ENCODE results near the gene MAD1L1. TPM values are rescaled to one million over a fixed set of nuclear protein-coding genes. Genes with fewer than 3 reads are reported as not detected.
A peak's percentile ranks its signal among the peaks of the same experiment; 100 is the strongest.
"Not testable (repeated sequence)": the region's sequence is repeated elsewhere in the genome, so short reads cannot be mapped to it uniquely, and the experiment has no call there.

The MAD1L1 gene
- total and polyA plus RNA-seq, 11 donors: 11.1 to 29.7 (median 20.9) TPM

DNA sequence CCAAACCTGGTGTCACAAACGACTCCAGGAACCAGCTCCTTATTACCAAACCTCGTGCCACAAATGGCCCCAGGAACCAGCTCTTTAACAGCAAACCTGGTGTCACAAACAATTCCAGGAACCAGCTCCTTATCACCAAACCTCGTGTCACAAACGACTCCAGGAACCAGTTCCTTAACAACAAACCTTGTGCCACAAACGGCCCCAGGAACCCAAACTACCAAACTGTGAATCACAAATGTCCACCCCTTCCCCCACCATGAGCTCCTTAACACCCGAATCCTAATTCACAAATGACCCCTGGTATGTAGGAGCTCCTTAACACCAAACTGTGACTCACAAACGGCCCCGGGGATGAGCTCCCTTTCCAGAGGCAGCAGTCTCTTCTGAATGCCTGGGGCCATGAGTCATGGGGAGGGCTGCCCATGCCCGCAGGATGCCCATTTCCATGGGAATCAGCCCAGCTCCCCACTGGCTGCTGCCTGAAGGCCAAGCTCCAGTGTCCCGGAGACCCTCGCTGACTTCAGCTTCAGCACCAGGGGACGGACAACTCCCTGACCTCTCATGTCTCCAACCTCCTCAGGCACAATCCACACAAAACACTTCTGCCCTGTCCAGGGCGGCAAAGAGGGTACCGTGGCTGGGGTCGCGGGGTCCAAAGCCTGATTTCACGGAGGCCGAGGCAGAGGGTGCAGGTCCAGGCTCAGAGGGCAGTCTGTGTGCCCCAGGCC is 349.5 kb downstream of the MAD1L1 start:
- peaks cover 0 to 9% (median 0%) of the 10 kb centered on the region in 9 donors for H3K36me3 ChIP-seq
- no peaks in the 10 kb centered on the region for H3K27me3 ChIP-seq
- TF ChIP-seq POLR2A (IDR thresholded peaks at IDR 0.05): no peak
- TF ChIP-seq, protein P1, sequence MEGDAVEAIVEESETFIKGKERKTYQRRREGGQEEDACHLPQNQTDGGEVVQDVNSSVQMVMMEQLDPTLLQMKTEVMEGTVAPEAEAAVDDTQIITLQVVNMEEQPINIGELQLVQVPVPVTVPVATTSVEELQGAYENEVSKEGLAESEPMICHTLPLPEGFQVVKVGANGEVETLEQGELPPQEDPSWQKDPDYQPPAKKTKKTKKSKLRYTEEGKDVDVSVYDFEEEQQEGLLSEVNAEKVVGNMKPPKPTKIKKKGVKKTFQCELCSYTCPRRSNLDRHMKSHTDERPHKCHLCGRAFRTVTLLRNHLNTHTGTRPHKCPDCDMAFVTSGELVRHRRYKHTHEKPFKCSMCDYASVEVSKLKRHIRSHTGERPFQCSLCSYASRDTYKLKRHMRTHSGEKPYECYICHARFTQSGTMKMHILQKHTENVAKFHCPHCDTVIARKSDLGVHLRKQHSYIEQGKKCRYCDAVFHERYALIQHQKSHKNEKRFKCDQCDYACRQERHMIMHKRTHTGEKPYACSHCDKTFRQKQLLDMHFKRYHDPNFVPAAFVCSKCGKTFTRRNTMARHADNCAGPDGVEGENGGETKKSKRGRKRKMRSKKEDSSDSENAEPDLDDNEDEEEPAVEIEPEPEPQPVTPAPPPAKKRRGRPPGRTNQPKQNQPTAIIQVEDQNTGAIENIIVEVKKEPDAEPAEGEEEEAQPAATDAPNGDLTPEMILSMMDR (IDR thresholded peaks at IDR 0.05): no peak
- ATAC-seq: no peak
- intact Hi-C loops (cut with DNase I): no loop called here
- no peak overlapping the region for H3K27ac ChIP-seq
- peaks cover 0 to 18% (median 5%) of the 10 kb centered on the region in 12 donors for H3K4me1 ChIP-seq
- H3K4me3 ChIP-seq: no peak overlapping the region
- DNase-seq: peak in 1 of 5 donors; percentile 30
- H3K9me3 ChIP-seq: peaks cover 0 to 12% (median under 1%) of the 10 kb centered on the region in 12 donors
- WGBS, 4 donors: 71 to 76% (median 73%) methylated on average over 13 to 18 of the region's 18 CpGs

DNA sequence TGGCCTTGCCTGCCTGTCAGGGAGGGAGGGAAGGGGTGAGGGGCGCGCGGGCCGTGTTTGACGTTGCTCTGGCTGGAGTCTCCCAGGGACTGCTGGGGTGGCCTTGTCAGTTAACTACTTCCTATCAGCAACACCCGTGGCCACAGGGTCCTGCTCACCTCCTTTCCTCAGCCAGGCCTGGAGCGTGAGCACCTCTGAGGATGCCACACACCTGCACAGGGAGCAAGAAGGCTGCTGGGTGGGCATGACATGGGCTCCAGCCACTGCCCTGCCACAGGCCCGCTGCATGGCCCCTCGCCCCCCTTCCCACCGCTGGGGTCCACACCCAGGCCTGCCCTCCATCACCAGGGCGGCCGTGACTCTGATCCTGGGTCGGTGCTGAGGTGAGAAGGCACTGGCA is 350.3 kb downstream of the MAD1L1 start:
- ATAC-seq: no peak
- no peak for TF ChIP-seq POLR2A (IDR thresholded peaks at IDR 0.05)
- TF ChIP-seq, protein P1 (IDR thresholded peaks at IDR 0.05): no peak
- DNase-seq: peak in 1 of 5 donors; percentile 10
- intact Hi-C loops (cut with DNase I): no loop called here
- no peak overlapping the region for H3K4me3 ChIP-seq
- H3K27ac ChIP-seq: no peak overlapping the region
- peaks cover 0 to 18% (median 5%) of the 10 kb centered on the region in 12 donors for H3K4me1 ChIP-seq
- no peaks in the 10 kb centered on the region for H3K27me3 ChIP-seq
- WGBS, 4 donors: 68 to 83% (median 80%) methylated on average over 6 to 13 of the region's 13 CpGs
- H3K9me3 ChIP-seq: peaks cover 0 to 19% (median 6%) of the 10 kb centered on the region in 12 donors
- peaks cover 0 to 9% (median 0%) of the 10 kb centered on the region in 9 donors for H3K36me3 ChIP-seq

DNA sequence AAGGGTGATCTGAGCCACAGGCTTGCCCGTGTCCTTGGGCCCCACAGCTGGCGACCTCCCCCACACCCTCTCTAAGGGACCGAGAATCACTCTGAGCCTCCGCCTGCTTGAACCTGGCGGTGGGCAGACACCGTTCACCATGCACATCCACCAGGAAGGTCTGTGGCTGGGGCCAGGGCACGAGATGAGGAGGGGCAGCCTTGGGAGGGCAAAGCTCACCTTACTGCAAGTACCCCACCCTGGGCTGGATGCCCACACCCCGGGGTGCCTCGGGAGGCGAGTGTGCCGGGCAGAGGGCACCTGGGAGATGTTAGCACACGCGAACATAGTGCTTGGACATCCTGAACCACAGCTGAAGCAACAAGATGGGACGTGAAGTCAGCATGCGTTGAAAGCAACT is 350.8 kb downstream of the MAD1L1 start:
- no peak overlapping the region for H3K4me3 ChIP-seq
- TF ChIP-seq POLR2A (IDR thresholded peaks at IDR 0.05): no peak
- TF ChIP-seq, protein P1 (IDR thresholded peaks at IDR 0.05): no peak
- no peak overlapping the region for H3K27ac ChIP-seq
- 94 to 98% (median 94%) methylated on average over 13 to 15 of the region's 15 CpGs for WGBS, 4 donors
- intact Hi-C loops (cut with DNase I): no loop called here
- ATAC-seq (no peak), DNase-seq (peak in 1 of 5 donors; percentile 18)
- H3K36me3 ChIP-seq: peaks cover 0 to 6% (median 0%) of the 10 kb centered on the region in 9 donors
- H3K9me3 ChIP-seq: peaks cover 0 to 21% (median 6%) of the 10 kb centered on the region in 12 donors
- no peaks in the 10 kb centered on the region for H3K27me3 ChIP-seq
- H3K4me1 ChIP-seq: peaks cover 0 to 14% (median 5%) of the 10 kb centered on the region in 12 donors

DNA sequence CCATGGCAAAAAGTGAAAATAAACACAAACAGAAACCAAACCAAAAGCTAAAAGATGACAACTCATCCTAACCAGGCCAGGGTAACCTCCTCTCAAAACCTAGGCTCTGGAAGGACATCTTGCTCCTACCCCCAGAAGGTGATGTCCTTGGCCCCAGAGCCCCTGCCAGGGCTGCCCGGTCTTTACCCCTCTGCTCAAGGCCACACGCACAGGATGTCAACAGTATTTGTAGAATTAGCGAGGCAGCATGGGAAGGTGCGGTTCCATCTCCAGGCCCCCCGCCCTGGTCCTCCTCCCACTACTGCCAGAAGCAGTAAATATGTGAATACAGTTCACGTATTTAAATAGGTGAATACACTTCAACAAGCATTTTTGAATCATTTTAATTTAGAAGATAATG is 356.1 kb downstream of the MAD1L1 start:
- ATAC-seq, H3K36me3 ChIP-seq: not testable (repeated sequence)

More for the DNA sequence above, 356.1 kb downstream of the MAD1L1 start:
- peaks cover 0 to 24% (median 6%) of the 10 kb centered on the region in 12 donors for H3K9me3 ChIP-seq
- H3K27me3 ChIP-seq; H3K4me3 ChIP-seq; intact Hi-C loops (cut with DNase I); H3K27ac ChIP-seq; DNase-seq; H3K4me1 ChIP-seq: not testable (repeated sequence)
- 95 to 98% (median 97%) methylated on average over 5 to 6 of the region's 6 CpGs for WGBS, 4 donors
